HepG2 (cell line): ENCODE data around the gene MED13L. TPM values are rescaled to one million over a fixed set of nuclear protein-coding genes. Genes with fewer than 3 reads are reported as not detected.

Experiments
- AHR ChIP-seq: IDR thresholded peaks from 2 replicates; pipeline ENCODE4 v1.6.1; 2018; ENCODE audit warnings: missing genetic modification reagents, missing compliant biosample characterization
- CTCF ChIP-seq: sonication (generic); formaldehyde crosslinking; IDR thresholded peaks from 2 replicates; pipeline ENCODE4 v1.5.0; 2020; ENCODE audit warnings: mild to moderate bottlenecking, missing genetic modification reagents, moderate library complexity
- EP300 ChIP-seq, 3 experiments: sonication (generic) in 1 of 3; formaldehyde crosslinking in 1 of 3; IDR thresholded peaks; 2 replicates each; pipeline versions ENCODE4 v1.5.1 to v1.6.1; 2011 to 2020; ENCODE audit warnings: low read depth in 2 of 3, low read length in 2 of 3, borderline replicate concordance in 1 of 3, improper control_type of control experiment in 1 of 3, mild to moderate bottlenecking in 1 of 3, missing genetic modification reagents in 1 of 3, moderate library complexity in 1 of 3
- HMGXB3 ChIP-seq: sonication (generic); formaldehyde crosslinking; IDR thresholded peaks from 2 replicates; pipeline ENCODE4 v1.4.0; 2020; ENCODE audit warnings: missing genetic modification reagents, borderline replicate concordance
- HNF4G ChIP-seq, 2 experiments: sonication (generic) in 1 of 2; formaldehyde crosslinking in 1 of 2; IDR thresholded peaks; 2 replicates each; pipeline versions ENCODE4 v1.4.0 to v1.6.1; 2011 to 2020; ENCODE audit warnings: borderline replicate concordance in 2 of 2, low read depth in 2 of 2, mild to moderate bottlenecking in 2 of 2, low read length in 1 of 2, missing genetic modification reagents in 1 of 2, moderate library complexity in 1 of 2
- HOXA5 ChIP-seq: sonication (generic); formaldehyde crosslinking; IDR thresholded peaks from 2 replicates; pipeline ENCODE4 v1.4.0; 2020; ENCODE audit warnings: missing genetic modification reagents
- KDM5B ChIP-seq: sonication (generic); formaldehyde crosslinking; IDR thresholded peaks from 2 replicates; pipeline ENCODE4 v1.4.0; 2020; ENCODE audit warnings: missing genetic modification reagents, mild to moderate bottlenecking, borderline replicate concordance
- MXD4 ChIP-seq: IDR thresholded peaks from 2 replicates; pipeline ENCODE4 v1.6.1; 2016; ENCODE audit warnings: mild to moderate bottlenecking, missing biosample characterization, missing genetic modification reagents
- RAD21 ChIP-seq: fragments of 450-650 bp; formaldehyde crosslinking; IDR thresholded peaks from 2 replicates; pipeline ENCODE4 v1.5.0; 2020; ENCODE audit warnings: mild to moderate bottlenecking
- SMC3 ChIP-seq: IDR thresholded peaks from 2 replicates; pipeline ENCODE4 v1.6.1; 2011; ENCODE audit warnings: low read length, improper control_type of control experiment
- STAG1 ChIP-seq: sonication (generic); formaldehyde crosslinking; IDR thresholded peaks from 2 replicates; pipeline ENCODE4 v1.4.0; 2020; ENCODE audit warnings: missing genetic modification reagents
- TBX2 ChIP-seq: sonication (generic); formaldehyde crosslinking; IDR thresholded peaks from 2 replicates; pipeline ENCODE4 v1.5.0; 2020; ENCODE audit warnings: missing genetic modification reagents, mild to moderate bottlenecking, borderline replicate concordance
- TFDP1 ChIP-seq: IDR thresholded peaks from 2 replicates; pipeline ENCODE4 v1.6.1; 2016; ENCODE audit warnings: missing compliant biosample characterization, missing genetic modification reagents, borderline replicate concordance
- ZNF687 ChIP-seq: sonication (generic); formaldehyde crosslinking; IDR thresholded peaks from 2 replicates; pipeline ENCODE4 v1.5.1; 2020; ENCODE audit warnings: mild to moderate bottlenecking, missing genetic modification reagents, moderate library complexity
- ZNF749 ChIP-seq: sonication (generic); formaldehyde crosslinking; IDR thresholded peaks from 2 replicates; pipeline ENCODE4 v1.8.0; 2022; ENCODE audit warnings: mild to moderate bottlenecking, missing genetic modification reagents, moderate library complexity, borderline replicate concordance
- polyA plus RNA-seq, 8 experiments: library from polyadenylated mRNA; depleted of rRNA in 3 of 8; stranded (reverse) in 7 of 8; unstranded in 1 of 8; fragments of >200 nt; fragmentation: Illumina TruSeq in 4 of 8; extraction: Trizol in 4 of 8; gene quantifications; 2 replicates each; pipeline versions ENCODE4 v1.2.1 to v1.2.3, GENCODE V29; 2011 to 2016; ENCODE audit warnings: low read depth in 4 of 8, missing spikeins in 1 of 8, mixed read lengths in 1 of 8; ENCODE audit not compliant: insufficient read depth in 1 of 8
- total RNA-seq, 5 experiments: library from RNA; depleted of rRNA; stranded (reverse); fragments of >200 nt; fragmentation: Illumina TruSeq; extraction: Trizol; gene quantifications; 2 replicates each; pipeline ENCODE4 v1.2.3, GENCODE V29; 2016; ENCODE audit warnings: low read depth in 1 of 5

Gene MED13L
- total and polyA plus RNA-seq, 2 of the 13 experiments (the other 11 are each of a cell fraction or from before 2014, with no cell fraction given): 24.8 to 38.9 TPM

GRCh38 chr12:115916910-115917668 lies 360.4 kb downstream of the MED13L start (continued):
- TF ChIP-seq TFDP1 (CRISPR knock-in tag) (0 out of 2 replicates have a peak, but pooled peaks have one; percentile 43), SMC3 (peak; percentile 5; the same call in 1 of the 2 replicates), TBX2 (CRISPR knock-in tag) (peak; percentile 41; the same call in 1 of the 2 replicates), HMGXB3 (CRISPR knock-in tag) (no peak), CTCF (CRISPR knock-in tag) (peak; percentile 94), HOXA5 (CRISPR knock-in tag) (no peak), ZNF749 (CRISPR knock-in tag) (no peak), KDM5B (CRISPR knock-in tag) (peak; percentile 69; the same call in 1 of the 2 replicates), ZNF687 (CRISPR knock-in tag) (peak; percentile 54), EP300 (IDR thresholded peaks at IDR 0.05; ENCODE audit: low read depth in 2 of 2, low read length in 2 of 2) (no peak), EP300 (CRISPR knock-in tag; IDR thresholded peaks at IDR 0.05; ENCODE audit: borderline replicate concordance) (no peak), HNF4G (IDR thresholded peaks at IDR 0.05; ENCODE audit: borderline replicate concordance, low read depth, low read length) (no peak), HNF4G (CRISPR knock-in tag; IDR thresholded peaks at IDR 0.05; ENCODE audit: borderline replicate concordance, low read depth) (no peak), STAG1 (CRISPR knock-in tag) (peak; percentile 93), MXD4 (CRISPR knock-in tag) (0 out of 2 replicates have a peak, but pooled peaks have one; percentile 24), AHR (peak; percentile 50; the same call in 1 of the 2 replicates), RAD21 (peak; percentile 96)
